ENCODE results near the gene SPDYE11.
"Not testable (repeated sequence)": the region's sequence is repeated elsewhere in the genome, so short reads cannot be mapped to it uniquely, and the experiment has no call there.

SPDYE11 gene, protein sequence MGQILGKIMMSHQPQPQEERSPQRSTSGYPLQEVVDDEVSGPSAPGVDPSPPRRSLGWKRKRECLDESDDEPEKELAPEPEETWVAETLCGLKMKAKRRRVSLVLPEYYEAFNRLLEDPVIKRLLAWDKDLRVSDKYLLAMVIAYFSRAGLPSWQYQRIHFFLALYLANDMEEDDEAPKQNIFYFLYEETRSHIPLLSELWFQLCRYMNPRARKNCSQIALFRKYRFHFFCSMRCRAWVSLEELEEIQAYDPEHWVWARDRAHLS

DNA sequence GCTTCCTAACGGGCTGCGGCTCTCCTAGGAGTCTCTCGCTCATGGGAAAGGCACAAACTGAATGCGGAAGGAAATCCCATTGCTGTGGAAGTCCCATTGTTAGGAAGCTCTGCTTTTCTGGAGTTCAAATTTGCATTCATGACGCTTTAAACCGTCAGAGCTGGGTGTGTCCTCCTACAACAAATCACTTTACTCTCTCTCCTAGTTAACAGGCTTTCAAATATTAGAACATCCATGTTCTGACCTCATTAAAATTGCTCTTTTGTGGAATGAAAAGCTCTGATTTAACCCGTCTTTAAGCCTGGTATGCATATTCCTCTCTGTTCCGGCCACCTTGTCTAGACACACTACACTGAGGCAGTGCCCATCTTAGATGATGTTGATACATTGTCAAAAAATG lies at the start of gene SPDYE11:
SPDYE11 (minus strand) TSS at position 101 of the 400 bp plus-strand sequence. CDS start 1,800 bp downstream, outside the sequence.
- DNase-seq: not testable (repeated sequence)

DNA sequence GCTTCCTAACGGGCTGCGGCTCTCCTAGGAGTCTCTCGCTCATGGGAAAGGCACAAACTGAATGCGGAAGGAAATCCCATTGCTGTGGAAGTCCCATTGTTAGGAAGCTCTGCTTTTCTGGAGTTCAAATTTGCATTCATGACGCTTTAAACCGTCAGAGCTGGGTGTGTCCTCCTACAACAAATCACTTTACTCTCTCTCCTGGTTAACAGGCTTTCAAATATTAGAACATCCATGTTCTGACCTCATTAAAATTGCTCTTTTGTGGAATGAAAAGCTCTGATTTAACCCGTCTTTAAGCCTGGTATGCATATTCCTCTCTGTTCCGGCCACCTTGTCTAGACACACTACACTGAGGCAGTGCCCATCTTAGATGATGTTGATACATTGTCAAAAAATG lies 28.2 kb upstream of the SPDYE11 start, which contains the start of gene SPDYE9:
SPDYE9 (minus strand) TSS at position 101 of the 400 bp plus-strand sequence. CDS start 1,800 bp downstream, outside the sequence.
- DNase-seq: not testable (repeated sequence)

DNA sequence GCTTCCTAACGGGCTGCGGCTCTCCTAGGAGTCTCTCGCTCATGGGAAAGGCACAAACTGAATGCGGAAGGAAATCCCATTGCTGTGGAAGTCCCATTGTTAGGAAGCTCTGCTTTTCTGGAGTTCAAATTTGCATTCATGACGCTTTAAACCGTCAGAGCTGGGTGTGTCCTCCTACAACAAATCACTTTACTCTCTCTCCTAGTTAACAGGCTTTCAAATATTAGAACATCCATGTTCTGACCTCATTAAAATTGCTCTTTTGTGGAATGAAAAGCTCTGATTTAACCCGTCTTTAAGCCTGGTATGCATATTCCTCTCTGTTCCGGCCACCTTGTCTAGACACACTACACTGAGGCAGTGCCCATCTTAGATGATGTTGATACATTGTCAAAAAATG lies 28.0 kb downstream of the SPDYE11 start, which contains the start of gene SPDYE8:
SPDYE8 (minus strand) TSS at position 101 of the 400 bp plus-strand sequence. CDS start 1,800 bp downstream, outside the sequence.
- DNase-seq: not testable (repeated sequence)

DNA sequence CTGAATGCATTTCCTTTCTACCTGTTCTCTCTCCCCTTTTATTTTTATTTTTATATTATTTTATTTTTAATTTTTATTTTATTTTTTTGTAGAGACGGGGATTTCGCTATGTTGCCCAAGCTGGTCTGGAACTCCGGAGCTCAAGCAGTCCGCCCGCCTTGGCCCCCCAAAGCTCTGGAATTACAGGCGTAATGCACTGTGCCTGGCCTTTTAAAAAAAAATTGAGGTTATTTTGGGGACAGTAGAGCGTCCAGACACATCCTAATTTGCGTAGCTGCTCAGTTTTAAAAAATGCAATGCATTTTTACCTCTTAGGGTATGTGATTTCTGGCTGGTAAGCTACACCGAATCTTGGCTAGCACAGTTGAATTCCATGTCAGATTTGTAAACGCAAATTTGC lies 51.2 kb downstream of the SPDYE11 start:
- DNase-seq: not testable (repeated sequence)

DNA sequence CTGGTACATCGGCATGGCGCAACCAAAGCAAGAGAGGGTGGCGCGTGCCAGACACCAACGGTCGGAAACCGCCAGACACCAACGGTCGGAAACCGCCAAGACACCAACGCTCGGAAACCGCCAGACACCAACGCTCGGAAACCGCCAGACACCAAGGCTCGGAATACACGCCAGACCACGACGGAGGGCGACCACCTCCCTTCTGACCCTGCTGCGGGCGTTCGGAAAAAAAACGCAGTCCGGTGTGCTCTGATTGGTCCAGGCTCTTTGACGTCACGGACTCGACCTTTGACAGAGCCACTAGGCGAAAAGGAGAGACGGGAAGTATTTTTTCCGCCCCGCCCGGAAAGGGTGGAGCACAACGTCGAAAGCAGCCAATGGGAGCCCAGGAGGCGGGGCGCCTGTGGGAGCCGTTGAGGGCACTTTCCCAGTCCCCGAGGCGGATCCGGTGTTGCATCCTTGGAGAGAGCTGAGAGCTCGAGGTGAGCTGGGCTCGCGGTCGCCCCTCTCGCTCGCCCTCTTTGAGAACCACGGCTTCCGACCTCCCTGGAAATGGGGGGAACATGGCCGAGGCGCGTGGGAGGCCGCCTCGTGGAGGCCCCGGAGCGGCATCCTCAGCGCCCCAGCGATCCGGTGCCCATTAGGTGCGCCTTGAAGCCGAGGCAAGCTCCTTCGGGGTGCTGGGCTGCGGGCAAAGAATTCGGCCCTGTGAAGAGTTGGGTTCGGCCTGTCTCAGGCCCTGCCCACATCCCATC lies 51.8 kb downstream of the SPDYE11 start:
- not testable (repeated sequence) for DNase-seq

DNA sequence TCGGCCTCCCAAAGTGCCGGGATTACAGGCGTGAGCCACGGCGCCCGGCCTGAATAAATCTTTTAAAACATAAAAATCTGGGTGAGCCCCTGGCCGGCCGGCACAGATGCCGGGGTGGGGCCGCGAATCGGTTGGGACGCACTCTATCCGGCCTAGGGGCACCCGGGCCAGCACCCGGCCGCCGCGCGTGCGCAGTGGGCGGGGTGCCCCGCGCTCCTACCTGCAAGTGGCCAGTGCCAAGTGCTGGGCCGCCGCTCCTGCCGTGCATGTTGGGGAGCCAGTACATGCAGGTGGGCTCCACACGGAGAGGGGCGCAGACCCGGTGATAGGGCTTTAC lies 52.4 kb downstream of the SPDYE11 start:
- not testable (repeated sequence) for DNase-seq

DNA sequence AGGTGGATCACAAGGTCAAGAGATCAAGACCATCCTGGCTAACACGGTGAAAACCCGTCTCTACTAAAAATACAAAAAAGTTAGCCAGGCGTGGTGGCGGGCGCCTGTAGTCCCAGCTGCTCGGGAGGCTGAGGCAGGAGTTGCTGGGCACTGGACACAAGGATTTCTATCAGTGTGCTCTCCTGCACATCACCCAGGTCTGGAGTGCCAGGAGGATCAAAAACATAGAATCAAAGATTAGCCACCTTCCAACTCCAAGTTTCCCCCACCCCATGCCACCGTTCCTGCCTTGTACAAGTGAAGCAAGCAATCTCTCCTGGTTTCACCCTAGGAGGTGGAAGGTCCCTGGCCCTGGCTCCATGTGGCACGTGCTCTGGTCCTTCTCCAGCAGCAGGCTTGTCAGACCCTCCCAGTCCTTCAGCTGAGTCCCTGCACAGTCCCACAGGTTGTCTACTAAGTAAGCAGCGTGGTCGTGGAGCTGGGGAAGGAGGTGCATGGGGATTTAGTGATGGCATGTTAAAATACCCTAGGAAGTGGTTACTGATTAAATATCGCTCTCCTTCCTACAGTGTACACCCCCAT lies 59.7 kb downstream of the SPDYE11 start:
- DNase-seq: not testable (repeated sequence)

Measured in NCI-H774 (cell line).